ENCODE data around the gene NHERF1. TPM values are rescaled to one million over a fixed set of nuclear protein-coding genes. Genes with fewer than 3 reads are reported as not detected.

The NHERF1 gene
- total and polyA plus RNA-seq, 2 of the 13 experiments (the other 11 are each of a cell fraction or from before 2014, with no cell fraction given) = 169 to 269 TPM

DNA sequence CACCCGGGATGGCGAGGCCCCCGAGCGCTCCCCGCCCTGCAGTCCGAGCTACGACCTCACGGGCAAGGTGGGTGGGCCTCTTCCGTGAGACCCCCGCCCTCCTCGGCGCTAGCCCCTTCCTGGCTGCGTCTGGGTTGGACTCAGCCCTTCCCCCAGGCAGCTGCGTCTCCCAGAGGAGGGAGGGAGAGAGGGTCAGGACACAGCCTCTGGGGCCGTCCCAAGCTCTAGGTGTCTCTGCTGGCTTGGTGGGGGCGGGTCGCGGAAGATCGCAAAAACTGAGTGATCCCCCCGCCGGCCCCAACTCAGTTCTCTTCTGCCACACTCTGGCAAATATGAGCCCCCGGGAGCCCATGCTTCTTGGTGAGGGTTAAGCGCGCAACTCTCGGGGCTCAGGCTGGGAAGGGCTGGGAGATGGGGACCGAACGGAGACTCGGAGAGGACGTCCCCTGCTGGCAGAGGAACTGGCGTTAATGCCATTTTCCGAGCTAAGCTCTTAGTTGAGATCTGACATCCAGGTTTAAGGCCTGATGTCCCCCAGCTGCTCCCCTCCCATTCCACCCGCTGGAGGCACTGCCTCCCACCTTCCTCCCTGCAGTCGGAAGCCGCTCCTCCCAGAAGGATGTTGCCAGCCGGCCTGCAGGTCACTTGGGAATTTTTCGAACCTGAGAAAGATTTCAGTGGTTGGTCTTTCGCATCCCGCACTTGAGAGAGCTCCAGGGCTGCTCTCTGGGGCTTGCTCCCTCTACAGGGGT, 11.0 kb upstream of the NHERF1 start (continued):
- no peak for TF ChIP-seq STAT6 (CRISPR knock-in tag; IDR thresholded peaks at IDR 0.05; ENCODE audit: borderline replicate concordance)
- TF ChIP-seq ZNF574 (CRISPR knock-in tag; IDR thresholded peaks at IDR 0.05) = peak; percentile 53; the same call in 1 of the 2 replicates
- TF ChIP-seq ZNF768 (CRISPR knock-in tag; IDR thresholded peaks at IDR 0.05) = 0 out of 2 replicates have a peak, but pooled peaks have one; percentile 20
- no peak for TF ChIP-seq SP4 (CRISPR knock-in tag; IDR thresholded peaks at IDR 0.05)
- TF ChIP-seq, protein P1, sequence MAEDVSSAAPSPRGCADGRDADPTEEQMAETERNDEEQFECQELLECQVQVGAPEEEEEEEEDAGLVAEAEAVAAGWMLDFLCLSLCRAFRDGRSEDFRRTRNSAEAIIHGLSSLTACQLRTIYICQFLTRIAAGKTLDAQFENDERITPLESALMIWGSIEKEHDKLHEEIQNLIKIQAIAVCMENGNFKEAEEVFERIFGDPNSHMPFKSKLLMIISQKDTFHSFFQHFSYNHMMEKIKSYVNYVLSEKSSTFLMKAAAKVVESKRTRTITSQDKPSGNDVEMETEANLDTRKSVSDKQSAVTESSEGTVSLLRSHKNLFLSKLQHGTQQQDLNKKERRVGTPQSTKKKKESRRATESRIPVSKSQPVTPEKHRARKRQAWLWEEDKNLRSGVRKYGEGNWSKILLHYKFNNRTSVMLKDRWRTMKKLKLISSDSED (CRISPR knock-in tag; IDR thresholded peaks at IDR 0.05) = no peak
- no peak for TF ChIP-seq NFYB (CRISPR knock-in tag; IDR thresholded peaks at IDR 0.05)
- no peak; the same call in 1 of the 2 replicates for TF ChIP-seq POLR2G (IDR thresholded peaks at IDR 0.05; ENCODE audit: low read depth, low read length)
- TF ChIP-seq ZNF83 (CRISPR knock-in tag; IDR thresholded peaks at IDR 0.05; ENCODE audit: borderline replicate concordance) = no peak
- 0 out of 2 replicates have a peak, but pooled peaks have one; percentile 32 for TF ChIP-seq ZNF782 (CRISPR knock-in tag; IDR thresholded peaks at IDR 0.05; ENCODE audit: borderline replicate concordance)
- TF ChIP-seq SYNCRIP (IDR thresholded peaks at IDR 0.05; ENCODE audit: insufficient read depth, low read depth, low read length) = no peak
- TF ChIP-seq ZNF577 (CRISPR knock-in tag; IDR thresholded peaks at IDR 0.05; ENCODE audit: borderline replicate concordance, low read depth) = no peak
- no peak for TF ChIP-seq MAF1 (CRISPR knock-in tag; IDR thresholded peaks at IDR 0.05; ENCODE audit: borderline replicate concordance)
- TF ChIP-seq ZNF629 (CRISPR knock-in tag; conservative IDR thresholded peaks at IDR 0.05) = no peak
- TF ChIP-seq PITX1 (CRISPR knock-in tag; IDR thresholded peaks at IDR 0.05) = no peak
- TF ChIP-seq ZBTB21 (CRISPR knock-in tag; IDR thresholded peaks at IDR 0.05) = no peak
- TF ChIP-seq KLF12 (CRISPR knock-in tag; IDR thresholded peaks at IDR 0.05; ENCODE audit: borderline replicate concordance) = no peak
- TF ChIP-seq ZNF253 (CRISPR knock-in tag; IDR thresholded peaks at IDR 0.05; ENCODE audit: borderline replicate concordance) = no peak
- TF ChIP-seq ZNF546 (CRISPR knock-in tag; conservative IDR thresholded peaks at IDR 0.05) = 0 out of 2 replicates have a peak, but pooled peaks have one; percentile 19
- peak; percentile 51; the same call in 1 of the 2 replicates for TF ChIP-seq PHF21A (CRISPR knock-in tag; IDR thresholded peaks at IDR 0.05)
- TF ChIP-seq SP140L (CRISPR knock-in tag; IDR thresholded peaks at IDR 0.05; ENCODE audit: borderline replicate concordance) = no peak
- TF ChIP-seq EP300 (IDR thresholded peaks at IDR 0.05; ENCODE audit: low read depth in 2 of 2, low read length in 2 of 2) = no peak
- no peak for TF ChIP-seq EP300 (CRISPR knock-in tag; IDR thresholded peaks at IDR 0.05; ENCODE audit: borderline replicate concordance)
